Loucy (cell line): ENCODE measurements around the gene CDH13.

Source experiments
- H2AFZ ChIP-seq: fragments of 200-600 bp; sonication (generic); 2 replicates; pipeline ENCODE4 v1.6.0; 2016; ENCODE audit warnings: antibody characterized with exemption, mild to moderate bottlenecking, low read length, moderate library complexity
- H3F3A ChIP-seq: fragments of 200-600 bp; 2 replicates; pipeline ENCODE4 v1.6.0; 2016; ENCODE audit warnings: antibody characterized with exemption, low read depth, mild to moderate bottlenecking
- H3K27me3 ChIP-seq: fragments of 200-600 bp; sonication (generic); 2 replicates; pipeline ENCODE4 v1.6.1; 2014; ENCODE audit warnings: low read length, mild to moderate bottlenecking; ENCODE audit not compliant: insufficient read depth, poor library complexity, severe bottlenecking
- H3K36me3 ChIP-seq: fragments of 200-600 bp; sonication (generic); 2 replicates; pipeline ENCODE4 v1.6.1; 2016; ENCODE audit warnings: low read length; ENCODE audit not compliant: insufficient read depth
- H3K4me1 ChIP-seq: fragments of 200-600 bp; sonication (generic); 2 replicates; pipeline ENCODE4 v1.5.1; 2014; ENCODE audit warnings: low read length, mild to moderate bottlenecking; ENCODE audit not compliant: insufficient read depth, poor library complexity, severe bottlenecking
- H3K4me2 ChIP-seq: fragments of 200-600 bp; sonication (generic); 2 replicates; pipeline ENCODE4 v1.6.0; 2014; ENCODE audit warnings: antibody characterized with exemption, low read length, low read depth, mild to moderate bottlenecking; ENCODE audit not compliant: poor library complexity, severe bottlenecking
- H3K4me3 ChIP-seq: fragments of 200-600 bp; sonication (generic); 2 replicates; pipeline ENCODE4 v1.5.1; 2014; ENCODE audit warnings: low read length, mild to moderate bottlenecking, mixed read lengths; ENCODE audit not compliant: poor library complexity, severe bottlenecking
- H3K79me2 ChIP-seq: fragments of 200-600 bp; sonication (generic); 2 replicates; pipeline ENCODE4 v1.6.1; 2014; ENCODE audit warnings: low read length; ENCODE audit not compliant: insufficient read depth
- H3K9ac ChIP-seq: fragments of 200-600 bp; sonication (generic); 2 replicates; pipeline ENCODE4 v1.6.0; 2014; ENCODE audit warnings: mild to moderate bottlenecking, low read depth, low read length, moderate library complexity; ENCODE audit not compliant: poor library complexity, severe bottlenecking
- H3K9me2 ChIP-seq: fragments of 200-600 bp; sonication (generic); replicated peaks from 2 replicates; pipeline ENCODE4 v1.6.1; 2016; ENCODE audit warnings: low read depth, low read length, mixed read lengths
- H3K9me3 ChIP-seq: fragments of 200-600 bp; sonication (generic); 2 replicates; pipeline ENCODE4 v1.6.1; 2014; ENCODE audit warnings: mild to moderate bottlenecking, antibody characterized with exemption, low read length, low read depth; ENCODE audit not compliant: insufficient read depth
- H4K20me1 ChIP-seq: fragments of 200-600 bp; sonication (generic); 2 replicates; pipeline ENCODE4 v1.6.0; 2014; ENCODE audit warnings: antibody characterized with exemption, low read length, mild to moderate bottlenecking; ENCODE audit not compliant: insufficient read depth, poor library complexity, severe bottlenecking
- CTCF ChIP-seq: fragments of 200-600 bp; sonication (generic); conservative IDR thresholded peaks from 2 replicates; pipeline ENCODE4 v1.5.1; 2014; ENCODE audit warnings: mild to moderate bottlenecking, antibody characterized with exemption, low read length
- EZH2phosphoT487 ChIP-seq: fragments of 200-600 bp; IDR thresholded peaks from 2 replicates; pipeline ENCODE4 v1.6.1; 2018; ENCODE audit warnings: antibody characterized with exemption, mild to moderate bottlenecking, moderate library complexity, borderline replicate concordance

CDH13 gene

DNA sequence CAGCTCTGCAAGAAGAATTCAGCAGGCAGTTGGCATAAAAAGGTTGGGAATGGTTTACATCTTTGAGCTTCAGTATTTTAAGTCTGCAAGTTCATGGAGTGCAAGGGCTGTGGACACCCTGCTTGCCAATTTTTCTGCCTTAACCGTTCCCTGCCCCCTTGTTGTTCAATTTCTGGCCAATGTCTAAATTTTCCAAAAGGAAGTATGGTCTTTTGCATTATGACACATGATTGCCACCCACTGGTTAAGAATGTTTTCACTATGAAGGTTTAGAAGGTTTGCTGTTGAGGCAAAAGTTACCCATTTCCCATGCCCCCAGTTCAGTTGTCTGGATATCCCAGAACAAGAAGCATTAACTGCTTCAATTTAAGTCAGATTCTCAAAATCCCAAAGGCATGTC is 441.9 kb downstream of the CDH13 start:
- Histone ChIP-seq H3K79me2 (no peaks in the 10 kb centered on the region), H4K20me1 (no peaks in the 10 kb centered on the region), H3F3A (no peaks in the 10 kb centered on the region), H3K9me3 (peaks cover under 1% of the 10 kb centered on the region; the same call in 1 of the 2 replicates), H3K4me3 (no peak overlapping the region), H2AFZ (no peak overlapping the region), H3K27me3 (no peaks in the 10 kb centered on the region), H3K9ac (no peak overlapping the region), H3K9me2 (no peaks in the 10 kb centered on the region), H3K4me1 (no peaks in the 10 kb centered on the region), H3K4me2 (no peak overlapping the region), H3K36me3 (no peaks in the 10 kb centered on the region)
- 0 out of 2 replicates have a peak, but pooled peaks have one; percentile 12 for TF ChIP-seq CTCF
- no peak for TF ChIP-seq EZH2phosphoT487

- TF ChIP-seq CTCF (no peak), EZH2phosphoT487 (no peak)
- Histone ChIP-seq H3F3A (no peaks in the 10 kb centered on the region), H2AFZ (no peak overlapping the region), H3K36me3 (no peaks in the 10 kb centered on the region), H3K4me3 (no peak overlapping the region), H3K9ac (no peak overlapping the region), H3K9me3 (no peaks in the 10 kb centered on the region; the same call in 1 of the 2 replicates), H3K27me3 (no peaks in the 10 kb centered on the region), H3K4me1 (no peaks in the 10 kb centered on the region), H3K4me2 (no peak overlapping the region), H3K79me2 (no peaks in the 10 kb centered on the region), H3K9me2 (no peaks in the 10 kb centered on the region), H4K20me1 (no peaks in the 10 kb centered on the region)
These were observed 443.8 kb downstream of the CDH13 start for GRCh38 chr16:83070416-83071209.

GRCh38 chr16:83075956-83076355 is 449.2 kb downstream of the CDH13 start:
- Histone ChIP-seq H3K9ac (no peak overlapping the region), H3K4me1 (no peaks in the 10 kb centered on the region), H4K20me1 (no peaks in the 10 kb centered on the region), H3K36me3 (no peaks in the 10 kb centered on the region), H2AFZ (no peak overlapping the region), H3K4me3 (no peak overlapping the region), H3K4me2 (no peak overlapping the region), H3K27me3 (no peaks in the 10 kb centered on the region), H3K9me2 (no peaks in the 10 kb centered on the region), H3K9me3 (no peaks in the 10 kb centered on the region), H3K79me2 (no peaks in the 10 kb centered on the region), H3F3A (no peaks in the 10 kb centered on the region)
- TF ChIP-seq CTCF: no peak
- TF ChIP-seq EZH2phosphoT487: no peak
